Tibial nerve (tissue), 4 donors: ENCODE data around the gene GATAD1.

Experiments
- EP300 ChIP-seq, 2 donors: sonication (generic); formaldehyde crosslinking; IDR thresholded peaks; one replicate each; pipeline ENCODE4 v1.6.1; 2017; ENCODE audit warnings: antibody characterized with exemption in 2 of 2, mild to moderate bottlenecking in 1 of 2
- POLR2A ChIP-seq, 2 donors: fragments of 450-650 bp; IDR thresholded peaks; one replicate each; pipeline ENCODE4 v1.6.1; 2017; ENCODE audit warnings: antibody characterized with exemption in 2 of 2, mild to moderate bottlenecking in 2 of 2, moderate library complexity in 2 of 2
- TF ChIP-seq, protein P1 (sequence below), 5 experiments: fragments of 200-600 bp in 3 of 5; fragments of 450-650 bp in 2 of 5; sonication (generic) in 3 of 5; IDR thresholded peaks; one replicate each; pipeline ENCODE4 v1.5.1; 2016 to 2019; ENCODE audit warnings: antibody characterized with exemption in 5 of 5, mild to moderate bottlenecking in 3 of 5, moderate library complexity in 2 of 5

DNA sequence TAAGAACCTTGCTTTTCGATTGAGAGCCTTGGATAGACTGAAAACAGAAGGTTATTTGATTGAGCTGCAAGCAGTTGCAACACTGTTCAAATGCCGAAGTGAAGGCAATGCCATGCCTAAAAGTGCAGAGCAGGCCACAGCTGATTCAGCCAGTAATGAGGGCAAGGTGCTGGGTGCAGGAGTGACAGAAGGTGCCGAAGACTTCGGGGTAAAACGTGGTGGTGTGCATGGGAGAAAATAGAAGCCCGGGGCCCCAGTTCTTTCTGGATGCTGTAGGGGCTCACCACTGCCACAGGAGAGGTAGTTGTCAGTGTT, 43.6 kb upstream of the GATAD1 start:
- TF ChIP-seq, protein P1, sequence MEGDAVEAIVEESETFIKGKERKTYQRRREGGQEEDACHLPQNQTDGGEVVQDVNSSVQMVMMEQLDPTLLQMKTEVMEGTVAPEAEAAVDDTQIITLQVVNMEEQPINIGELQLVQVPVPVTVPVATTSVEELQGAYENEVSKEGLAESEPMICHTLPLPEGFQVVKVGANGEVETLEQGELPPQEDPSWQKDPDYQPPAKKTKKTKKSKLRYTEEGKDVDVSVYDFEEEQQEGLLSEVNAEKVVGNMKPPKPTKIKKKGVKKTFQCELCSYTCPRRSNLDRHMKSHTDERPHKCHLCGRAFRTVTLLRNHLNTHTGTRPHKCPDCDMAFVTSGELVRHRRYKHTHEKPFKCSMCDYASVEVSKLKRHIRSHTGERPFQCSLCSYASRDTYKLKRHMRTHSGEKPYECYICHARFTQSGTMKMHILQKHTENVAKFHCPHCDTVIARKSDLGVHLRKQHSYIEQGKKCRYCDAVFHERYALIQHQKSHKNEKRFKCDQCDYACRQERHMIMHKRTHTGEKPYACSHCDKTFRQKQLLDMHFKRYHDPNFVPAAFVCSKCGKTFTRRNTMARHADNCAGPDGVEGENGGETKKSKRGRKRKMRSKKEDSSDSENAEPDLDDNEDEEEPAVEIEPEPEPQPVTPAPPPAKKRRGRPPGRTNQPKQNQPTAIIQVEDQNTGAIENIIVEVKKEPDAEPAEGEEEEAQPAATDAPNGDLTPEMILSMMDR (IDR thresholded peaks at IDR 0.05): no peak
- TF ChIP-seq POLR2A (IDR thresholded peaks at IDR 0.05) (no peak), EP300 (IDR thresholded peaks at IDR 0.05) (no peak)
